SK-N-SH (cell line): Measurements from ENCODE around the gene CEP85. TPM values are rescaled to one million over a fixed set of nuclear protein-coding genes. Genes with fewer than 3 reads are reported as not detected.

ENCODE experiments used
- CTCF ChIA-PET: fragments of 300-600, 350-600 bp; formaldehyde crosslinking; extraction: SDS; loops from one replicate; lab custom pipeline; 2021; lab: Yijun Ruan, JAX
- POLR2A ChIA-PET: fragments of 350-600 bp; sonication (Branson Sonifier 250); formaldehyde crosslinking; extraction: SDS; loops from one replicate; lab custom pipeline; 2020; ENCODE audit warnings: antibody characterized with exemption, inconsistent platforms; lab: Yijun Ruan, JAX
- DNase-seq: peaks from one replicate; pipeline ENCODE4 v3.0.0; 2012
- H2AFZ ChIP-seq: fragments of 200-600 bp; sonication (generic); 2 replicates; pipeline ENCODE4 v1.8.1; 2016; ENCODE audit warnings: antibody characterized with exemption, mild to moderate bottlenecking, low read depth
- H3F3A ChIP-seq: fragments of 200-600 bp; sonication (generic); replicated peaks from 2 replicates; pipeline ENCODE3; 2016; ENCODE audit warnings: antibody characterized with exemption, mild to moderate bottlenecking; ENCODE audit not compliant: insufficient read depth
- H3K27ac ChIP-seq, 2 experiments: fragments of 200-500 bp in 1 of 2; fragments of 200-600 bp in 1 of 2; sonication (Bioruptor generic) in 1 of 2; sonication (generic), shearing (Covaris generic) in 1 of 2; 2 replicates each; pipeline versions ENCODE4 v1.5.1 to v1.6.1; 2014 to 2016; ENCODE audit warnings: low read depth in 2 of 2, inconsistent platforms in 1 of 2, low read length in 1 of 2, mild to moderate bottlenecking in 1 of 2, mixed read lengths in 1 of 2
- H3K27me3 ChIP-seq: fragments of 200-600 bp; sonication (generic), shearing (Covaris generic); 2 replicates; pipeline ENCODE4 v1.6.1; 2016; ENCODE audit warnings: mixed run types; ENCODE audit not compliant: insufficient read depth
- H3K36me3 ChIP-seq, 2 experiments: fragments of 200-500 bp in 1 of 2; fragments of 200-600 bp in 1 of 2; sonication (Bioruptor generic) in 1 of 2; sonication (generic) in 1 of 2; replicated peaks in 1 of 2; 2 replicates each; pipeline versions ENCODE3 to v1.5.1; 2014 to 2016; ENCODE audit warnings: low read length in 1 of 2, mild to moderate bottlenecking in 1 of 2; ENCODE audit not compliant: insufficient read depth in 2 of 2, control insufficient read depth in 1 of 2
- H3K4me1 ChIP-seq, 2 experiments: fragments of 200-500 bp in 1 of 2; fragments of 200-600 bp in 1 of 2; sonication (Bioruptor generic) in 1 of 2; sonication (generic), shearing (Covaris generic) in 1 of 2; 2 replicates each; pipeline versions ENCODE4 v1.5.1 to v1.6.1; 2014 to 2016; ENCODE audit warnings: low read depth in 1 of 2, low read length in 1 of 2, mixed run types in 1 of 2; ENCODE audit not compliant: insufficient read depth in 2 of 2, control insufficient read depth in 1 of 2
- H3K4me2 ChIP-seq: fragments of 200-600 bp; sonication (generic), shearing (Covaris generic); 2 replicates; pipeline ENCODE4 v1.6.1; 2017; ENCODE audit warnings: mixed run types
- H3K4me3 ChIP-seq, 2 experiments: fragments of 200-500 bp in 1 of 2; fragments of 200-600 bp in 1 of 2; sonication (Bioruptor generic) in 1 of 2; sonication (generic), shearing (Covaris generic) in 1 of 2; 2 replicates each; pipeline versions ENCODE4 v1.5.1 to v1.8.1; 2014 to 2016; ENCODE audit warnings: low read depth in 2 of 2, inconsistent platforms in 1 of 2, low read length in 1 of 2, mild to moderate bottlenecking in 1 of 2, mixed read lengths in 1 of 2, moderate library complexity in 1 of 2
- H3K79me2 ChIP-seq: fragments of 200-600 bp; sonication (generic); 2 replicates; pipeline ENCODE4 v1.8.1; 2017; ENCODE audit warnings: mild to moderate bottlenecking; ENCODE audit not compliant: insufficient read depth
- H3K9ac ChIP-seq: fragments of 200-600 bp; sonication (generic); 2 replicates; pipeline ENCODE4 v1.6.1; 2017; ENCODE audit warnings: mixed run types
- H3K9me2 ChIP-seq: fragments of 200-600 bp; sonication (generic); 2 replicates; pipeline ENCODE4 v1.6.1; 2017; ENCODE audit warnings: mixed run types
- H3K9me3 ChIP-seq: fragments of 200-600 bp; sonication (generic); 2 replicates; pipeline ENCODE4 v1.6.1; 2017; ENCODE audit warnings: mixed run types, mild to moderate bottlenecking, moderate library complexity
- H4K20me1 ChIP-seq: fragments of 200-600 bp; sonication (generic); 2 replicates; pipeline ENCODE4 v1.6.1; 2017; ENCODE audit warnings: mild to moderate bottlenecking, mixed run types; ENCODE audit not compliant: insufficient read depth
- CHD2 ChIP-seq: fragments of 150-350 bp; IDR thresholded peaks from 2 replicates; pipeline ENCODE4 v1.6.1; 2018; ENCODE audit warnings: low read length; ENCODE audit not compliant: partially characterized antibody
- EP300 ChIP-seq, 2 experiments: IDR thresholded peaks; 2 replicates each; pipeline versions ENCODE4 v1.4.0 to v1.6.1; 2012; ENCODE audit warnings: borderline replicate concordance in 1 of 2, low read depth in 1 of 2, low read length in 1 of 2
- FOXJ3 ChIP-seq: sonication (generic); formaldehyde crosslinking; IDR thresholded peaks from 2 replicates; pipeline ENCODE4 v1.5.1; 2020; ENCODE audit warnings: mild to moderate bottlenecking, missing genetic modification reagents
- FOXM1 ChIP-seq: IDR thresholded peaks from 2 replicates; pipeline ENCODE4 v1.4.0; 2012; ENCODE audit warnings: low read depth, mild to moderate bottlenecking
- JUND ChIP-seq: IDR thresholded peaks from 2 replicates; pipeline ENCODE4 v1.4.0; 2012
- MEF2A ChIP-seq: IDR thresholded peaks from 2 replicates; pipeline ENCODE4 v1.4.0; 2012; ENCODE audit warnings: low read depth, borderline replicate concordance
- NFIC ChIP-seq: IDR thresholded peaks from 2 replicates; pipeline ENCODE4 v1.4.0; 2012; ENCODE audit warnings: borderline replicate concordance
- NRF1 ChIP-seq: IDR thresholded peaks from 2 replicates; pipeline ENCODE4 v1.6.1; 2012; ENCODE audit warnings: low read depth, mild to moderate bottlenecking, low read length
- RAD21 ChIP-seq: IDR thresholded peaks from 2 replicates; pipeline ENCODE4 v1.6.1; 2012; ENCODE audit warnings: mild to moderate bottlenecking, low read length
- RCOR1 ChIP-seq: fragments of 150-350 bp; IDR thresholded peaks from 2 replicates; pipeline ENCODE4 v1.6.1; 2017; ENCODE audit warnings: antibody characterized with exemption, low read length
- RXRA ChIP-seq: IDR thresholded peaks from 2 replicates; pipeline ENCODE4 v1.4.0; 2012; ENCODE audit warnings: low read depth, mild to moderate bottlenecking, borderline replicate concordance
- SIN3A ChIP-seq: IDR thresholded peaks from 2 replicates; pipeline ENCODE4 v1.6.1; 2012; ENCODE audit warnings: low read depth, mild to moderate bottlenecking, low read length, moderate library complexity, borderline replicate concordance
- SMC3 ChIP-seq: IDR thresholded peaks from 2 replicates; pipeline ENCODE4 v1.6.1; 2012; ENCODE audit warnings: low read depth, low read length, improper control_type of control experiment
- TCF12 ChIP-seq: IDR thresholded peaks from 2 replicates; pipeline ENCODE4 v1.4.0; 2012
- USF1 ChIP-seq: IDR thresholded peaks from 2 replicates; pipeline ENCODE4 v1.4.0; 2012; ENCODE audit warnings: low read depth, borderline replicate concordance
- USF2 ChIP-seq: fragments of 150-350 bp; IDR thresholded peaks from 2 replicates; pipeline ENCODE4 v1.6.1; 2017; ENCODE audit warnings: antibody characterized with exemption, low read length, low read depth, borderline replicate concordance
- YY1 ChIP-seq: IDR thresholded peaks from 2 replicates; pipeline ENCODE4 v1.4.0; 2012; ENCODE audit warnings: low read depth, mild to moderate bottlenecking
- whole genome bisulfite sequencing: methylation state at CpG from one replicate; pipeline ENCODE4 v1.1.6; 2017; ENCODE audit warnings: low lambda C conversion rate; 5-methylcytosine and 5-hydroxymethylcytosine counted together
- polyA plus RNA-seq, 3 experiments: library from polyadenylated mRNA; depleted of rRNA; stranded (reverse); fragments of >200 nt; gene quantifications; 2 replicates each; pipeline ENCODE4 v1.2.3, GENCODE V29; 2012
- TF ChIP-seq, protein P1 (sequence below): IDR thresholded peaks from 2 replicates; pipeline ENCODE4 v1.6.1; 2012; ENCODE audit warnings: mild to moderate bottlenecking, low read depth, low read length, moderate library complexity
- TF ChIP-seq, protein P2 (sequence below): fragments of 200-600 bp; sonication (generic); IDR thresholded peaks from 2 replicates; pipeline ENCODE4 v1.6.1; 2017; ENCODE audit warnings: antibody characterized with exemption, mild to moderate bottlenecking, moderate library complexity

Gene CEP85
- polyA plus RNA-seq, 1 of the 3 experiments (the other 2 are of a cell fraction): 12.1 TPM

- H2AFZ ChIP-seq: no peak overlapping the region
- DNase-seq: no peak
- no peaks in the 10 kb centered on the region for H3K9me3 ChIP-seq
- H3K4me1 ChIP-seq: no peaks in the 10 kb centered on the region
- no peak overlapping the region for H3K4me2 ChIP-seq
- no peak overlapping the region for H3K9ac ChIP-seq
- H4K20me1 ChIP-seq: no peaks in the 10 kb centered on the region
- ChIA-PET CTCF (interaction anchor here (1.0 to 1.7 kb wide), 3 partner anchors 19 to 69 kb away, joined by 3 to 8 read pairs (median 4); partner anchors contain the start of gene CEP85), POLR2A (no interaction called here)
- peaks cover 5% of the 10 kb centered on the region for H3K79me2 ChIP-seq
- TF ChIP-seq JUND (no peak), FOXJ3 (CRISPR knock-in tag) (no peak), USF1 (no peak), NFIC (no peak), YY1 (no peak), SMC3 (no peak), CHD2 (no peak), USF2 (no peak), RAD21 (no peak)
- no peaks in the 10 kb centered on the region for H3K9me2 ChIP-seq
- no peak overlapping the region for H3K27ac ChIP-seq
- WGBS: 80% methylated on average over 7 of the region's 7 CpGs
- peaks cover 0 to 13% of the 10 kb centered on the region in 2 experiments for H3K36me3 ChIP-seq
- no peak overlapping the region for H3K4me3 ChIP-seq
- H3K27me3 ChIP-seq: no peaks in the 10 kb centered on the region
- H3F3A ChIP-seq: no peaks in the 10 kb centered on the region
Observed at GRCh38 chr1:26252718-26253117, 18.7 kb downstream of the CEP85 start.

DNA sequence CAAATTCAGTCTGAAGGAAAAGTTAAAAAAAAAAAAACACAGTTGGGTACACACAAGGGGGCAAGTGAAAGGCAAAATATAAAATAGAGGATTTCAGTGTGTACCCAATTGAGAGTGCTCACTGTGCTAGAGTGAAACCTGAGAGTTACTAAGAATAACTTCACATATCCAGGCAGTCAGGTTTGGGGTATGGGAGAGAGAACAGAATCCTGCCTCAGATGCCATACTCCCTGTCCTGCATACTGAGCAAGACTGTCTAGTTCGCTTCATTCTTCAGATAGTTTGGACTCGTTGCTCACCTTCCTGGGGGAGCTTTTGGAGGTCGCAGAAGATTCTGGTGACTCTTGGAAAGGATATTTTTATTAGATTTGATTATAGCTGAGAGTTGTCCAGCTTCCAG is 20.4 kb downstream of the CEP85 start:
- 75% methylated on average over 3 of the region's 3 CpGs for WGBS
- H4K20me1 ChIP-seq: no peaks in the 10 kb centered on the region
- no peaks in the 10 kb centered on the region; the same call in 1 of the 2 replicates for H3K79me2 ChIP-seq
- CTCF ChIA-PET: interaction anchor here (0.8 to 3.8 kb wide), 3 partner anchors 19 to 110 kb away, joined by 3 to 17 read pairs (median 3); no protein-coding TSS in a partner anchor
- no peak overlapping the region for H3K9ac ChIP-seq
- H3K4me1 ChIP-seq: no peaks in the 10 kb centered on the region
- H3K9me3 ChIP-seq: no peaks in the 10 kb centered on the region
- H2AFZ ChIP-seq: no peak overlapping the region
- H3K4me3 ChIP-seq: no peak overlapping the region
- H3K27ac ChIP-seq: no peak overlapping the region
- no peak overlapping the region for H3K4me2 ChIP-seq
- no peaks in the 10 kb centered on the region for H3K27me3 ChIP-seq
- H3K36me3 ChIP-seq: peaks cover 3 to 24% of the 10 kb centered on the region in 2 experiments
- H3K9me2 ChIP-seq: no peaks in the 10 kb centered on the region
- POLR2A ChIA-PET: no interaction called here
- no peaks in the 10 kb centered on the region for H3F3A ChIP-seq
- DNase-seq: no peak
- TF ChIP-seq, protein P1, sequence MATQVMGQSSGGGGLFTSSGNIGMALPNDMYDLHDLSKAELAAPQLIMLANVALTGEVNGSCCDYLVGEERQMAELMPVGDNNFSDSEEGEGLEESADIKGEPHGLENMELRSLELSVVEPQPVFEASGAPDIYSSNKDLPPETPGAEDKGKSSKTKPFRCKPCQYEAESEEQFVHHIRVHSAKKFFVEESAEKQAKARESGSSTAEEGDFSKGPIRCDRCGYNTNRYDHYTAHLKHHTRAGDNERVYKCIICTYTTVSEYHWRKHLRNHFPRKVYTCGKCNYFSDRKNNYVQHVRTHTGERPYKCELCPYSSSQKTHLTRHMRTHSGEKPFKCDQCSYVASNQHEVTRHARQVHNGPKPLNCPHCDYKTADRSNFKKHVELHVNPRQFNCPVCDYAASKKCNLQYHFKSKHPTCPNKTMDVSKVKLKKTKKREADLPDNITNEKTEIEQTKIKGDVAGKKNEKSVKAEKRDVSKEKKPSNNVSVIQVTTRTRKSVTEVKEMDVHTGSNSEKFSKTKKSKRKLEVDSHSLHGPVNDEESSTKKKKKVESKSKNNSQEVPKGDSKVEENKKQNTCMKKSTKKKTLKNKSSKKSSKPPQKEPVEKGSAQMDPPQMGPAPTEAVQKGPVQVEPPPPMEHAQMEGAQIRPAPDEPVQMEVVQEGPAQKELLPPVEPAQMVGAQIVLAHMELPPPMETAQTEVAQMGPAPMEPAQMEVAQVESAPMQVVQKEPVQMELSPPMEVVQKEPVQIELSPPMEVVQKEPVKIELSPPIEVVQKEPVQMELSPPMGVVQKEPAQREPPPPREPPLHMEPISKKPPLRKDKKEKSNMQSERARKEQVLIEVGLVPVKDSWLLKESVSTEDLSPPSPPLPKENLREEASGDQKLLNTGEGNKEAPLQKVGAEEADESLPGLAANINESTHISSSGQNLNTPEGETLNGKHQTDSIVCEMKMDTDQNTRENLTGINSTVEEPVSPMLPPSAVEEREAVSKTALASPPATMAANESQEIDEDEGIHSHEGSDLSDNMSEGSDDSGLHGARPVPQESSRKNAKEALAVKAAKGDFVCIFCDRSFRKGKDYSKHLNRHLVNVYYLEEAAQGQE: no peak
- no peak for TF ChIP-seq USF2
- no peak for TF ChIP-seq RAD21
- TF ChIP-seq RXRA: no peak
- TF ChIP-seq FOXJ3 (CRISPR knock-in tag): no peak
- no peak for TF ChIP-seq NRF1
- no peak for TF ChIP-seq RCOR1
- TF ChIP-seq SIN3A: no peak
- TF ChIP-seq TCF12: no peak
- no peak for TF ChIP-seq FOXM1
- TF ChIP-seq EP300 (IDR thresholded peaks at IDR 0.05; ENCODE audit: borderline replicate concordance in 1 of 2, low read depth in 1 of 2, low read length in 1 of 2): no peak
- TF ChIP-seq JUND: no peak
- no peak for TF ChIP-seq MEF2A
- TF ChIP-seq, protein P2, sequence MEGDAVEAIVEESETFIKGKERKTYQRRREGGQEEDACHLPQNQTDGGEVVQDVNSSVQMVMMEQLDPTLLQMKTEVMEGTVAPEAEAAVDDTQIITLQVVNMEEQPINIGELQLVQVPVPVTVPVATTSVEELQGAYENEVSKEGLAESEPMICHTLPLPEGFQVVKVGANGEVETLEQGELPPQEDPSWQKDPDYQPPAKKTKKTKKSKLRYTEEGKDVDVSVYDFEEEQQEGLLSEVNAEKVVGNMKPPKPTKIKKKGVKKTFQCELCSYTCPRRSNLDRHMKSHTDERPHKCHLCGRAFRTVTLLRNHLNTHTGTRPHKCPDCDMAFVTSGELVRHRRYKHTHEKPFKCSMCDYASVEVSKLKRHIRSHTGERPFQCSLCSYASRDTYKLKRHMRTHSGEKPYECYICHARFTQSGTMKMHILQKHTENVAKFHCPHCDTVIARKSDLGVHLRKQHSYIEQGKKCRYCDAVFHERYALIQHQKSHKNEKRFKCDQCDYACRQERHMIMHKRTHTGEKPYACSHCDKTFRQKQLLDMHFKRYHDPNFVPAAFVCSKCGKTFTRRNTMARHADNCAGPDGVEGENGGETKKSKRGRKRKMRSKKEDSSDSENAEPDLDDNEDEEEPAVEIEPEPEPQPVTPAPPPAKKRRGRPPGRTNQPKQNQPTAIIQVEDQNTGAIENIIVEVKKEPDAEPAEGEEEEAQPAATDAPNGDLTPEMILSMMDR: no peak
- no peak for TF ChIP-seq SMC3
